ENCODE results near the gene AGAP1.

Gene AGAP1

DNA sequence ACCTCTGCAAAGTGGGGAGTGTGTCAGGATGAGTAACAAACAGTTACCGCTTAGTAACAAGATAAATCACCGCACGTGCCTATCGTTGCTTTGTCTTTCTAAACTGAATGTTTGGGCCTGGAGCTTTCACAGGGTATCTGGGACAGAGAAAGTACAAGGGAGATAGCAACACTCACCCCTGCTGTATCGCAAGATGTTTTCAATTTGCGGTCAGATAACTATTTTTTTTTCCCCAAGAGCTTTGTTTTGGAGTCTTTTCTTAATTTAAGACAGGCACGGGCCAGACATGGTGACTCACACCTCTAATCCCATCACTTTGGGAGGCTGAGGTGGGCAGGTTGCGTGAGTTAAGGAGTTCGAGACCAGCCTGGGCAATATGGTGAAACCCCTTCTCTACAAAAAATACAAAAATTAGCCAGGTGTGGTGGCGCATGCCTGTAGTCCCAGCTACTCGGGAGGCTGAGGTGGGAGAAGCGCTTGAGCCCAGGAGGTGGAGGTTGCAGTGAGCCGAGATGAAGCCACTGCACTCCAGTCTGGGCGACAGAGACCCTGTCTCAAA lies 527.7 kb downstream of the AGAP1 start:
- DNase-seq = no peak

DNA sequence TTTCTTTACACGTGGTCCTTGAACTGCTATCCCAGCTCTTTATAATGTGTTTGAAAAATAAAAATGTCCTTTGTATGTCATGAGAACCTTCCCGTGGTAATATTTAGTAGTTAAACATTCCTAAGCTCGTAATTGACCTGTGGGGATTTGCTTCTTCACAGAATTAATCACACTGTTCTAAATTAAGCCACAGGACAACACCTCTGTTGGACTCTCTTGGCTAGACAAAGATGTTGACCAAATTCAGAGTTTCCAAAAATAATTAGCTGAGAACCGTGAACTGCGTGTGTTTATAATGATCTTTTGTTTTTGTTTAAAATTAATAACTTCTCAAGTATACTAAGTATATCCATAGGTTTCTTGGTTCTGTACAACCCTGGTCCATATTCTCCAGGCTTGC lies 528.3 kb downstream of the AGAP1 start:
- no peak for DNase-seq

DNA sequence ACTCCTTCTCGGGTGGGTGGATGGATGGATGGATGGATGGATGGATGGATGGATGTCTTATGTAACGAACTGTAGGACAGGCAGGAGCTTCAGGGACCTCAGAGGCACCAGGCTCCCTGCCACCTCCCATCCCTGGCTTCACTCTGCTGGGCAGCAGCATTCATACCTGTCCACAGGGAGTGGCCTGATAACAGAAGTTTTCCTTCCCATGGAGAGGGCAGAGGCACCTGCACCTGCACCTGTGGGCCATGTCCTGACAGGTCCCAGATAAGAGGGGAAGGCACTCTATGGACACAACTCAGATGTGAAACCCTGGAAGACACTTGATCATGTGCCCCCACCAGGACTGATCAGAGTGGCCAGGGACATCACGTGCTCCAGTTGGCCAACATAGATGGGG lies 532.0 kb downstream of the AGAP1 start:
- no peak for DNase-seq

DNA sequence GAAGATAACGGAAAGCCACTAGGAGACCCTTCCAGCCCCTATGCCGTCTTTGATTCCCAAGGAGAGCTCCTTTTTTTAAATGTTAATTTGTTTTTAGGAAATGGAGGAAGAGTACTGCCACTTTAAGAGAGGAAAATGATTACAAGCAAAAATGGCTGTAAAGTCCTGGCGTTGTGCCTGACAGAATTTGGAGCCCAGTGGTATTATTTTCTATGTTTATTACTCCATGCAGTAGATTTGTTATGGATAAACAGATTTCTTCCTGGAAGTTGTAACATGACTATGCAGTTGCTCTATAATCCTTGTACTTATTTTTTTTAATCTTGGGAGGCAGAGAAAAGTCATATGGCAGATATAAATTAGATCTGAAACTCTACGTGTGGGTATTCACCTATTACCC lies 533.0 kb downstream of the AGAP1 start:
- DNase-seq = no peak

DNA sequence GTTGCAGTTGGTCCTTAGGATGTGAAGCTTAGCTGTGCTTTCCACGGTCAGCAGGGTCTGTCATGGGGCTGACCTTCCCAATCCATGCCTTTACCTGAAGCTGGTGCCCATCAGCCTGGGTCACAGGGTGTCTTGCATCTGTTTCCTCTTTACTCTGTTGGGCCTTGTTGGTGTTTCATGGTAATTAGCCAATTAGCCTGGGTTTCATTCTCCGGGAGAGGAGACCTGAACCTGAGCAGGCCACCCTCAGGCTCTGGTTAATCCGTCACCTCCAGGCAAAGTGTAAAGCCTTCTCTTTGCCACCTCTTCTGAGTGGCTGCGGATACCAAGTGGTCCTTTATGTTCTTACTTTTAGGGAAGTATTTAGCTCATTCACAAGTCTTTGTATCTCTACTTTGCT lies 534.2 kb downstream of the AGAP1 start:
- DNase-seq = no peak

DNA sequence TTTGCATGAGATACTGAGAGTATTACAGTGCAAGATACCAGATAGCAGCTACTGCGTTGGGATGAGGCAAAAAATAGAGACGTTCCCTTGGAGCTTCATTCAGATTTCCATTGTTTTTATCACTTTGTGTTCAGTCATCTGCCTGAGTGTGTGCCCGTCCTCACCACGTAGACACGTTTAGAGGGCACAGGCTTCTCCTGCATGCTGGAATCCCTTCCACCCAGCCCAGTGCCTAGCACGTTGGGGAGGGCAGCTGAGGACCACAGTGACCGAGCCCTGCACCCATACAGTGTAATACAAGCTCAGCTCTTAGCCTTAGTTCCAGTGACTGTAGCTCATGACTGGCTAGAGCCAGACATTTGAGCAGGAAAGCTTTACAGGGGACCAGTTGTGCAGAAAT lies 539.6 kb downstream of the AGAP1 start:
- DNase-seq = no peak

DNA sequence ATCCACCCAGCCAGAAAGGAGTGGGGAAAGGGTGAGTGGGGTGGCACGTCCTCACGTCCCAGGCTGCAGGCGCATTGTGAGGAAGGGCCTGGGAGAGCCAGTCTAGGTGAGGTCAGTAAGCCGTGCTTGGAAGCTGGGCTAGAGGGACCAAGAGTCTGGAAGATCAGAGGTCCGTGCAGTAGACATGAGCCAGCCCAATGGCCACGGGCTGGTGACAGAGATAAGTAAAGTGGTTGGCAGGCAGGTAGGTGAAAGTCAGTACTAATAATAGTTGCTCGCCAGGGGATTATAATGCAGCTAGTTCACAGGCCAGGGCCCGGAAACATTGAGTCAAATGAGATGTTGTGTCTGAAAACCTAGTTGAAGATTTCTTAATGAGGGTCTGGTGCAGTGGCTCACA lies 541.1 kb downstream of the AGAP1 start:
- DNase-seq = no peak

DNA sequence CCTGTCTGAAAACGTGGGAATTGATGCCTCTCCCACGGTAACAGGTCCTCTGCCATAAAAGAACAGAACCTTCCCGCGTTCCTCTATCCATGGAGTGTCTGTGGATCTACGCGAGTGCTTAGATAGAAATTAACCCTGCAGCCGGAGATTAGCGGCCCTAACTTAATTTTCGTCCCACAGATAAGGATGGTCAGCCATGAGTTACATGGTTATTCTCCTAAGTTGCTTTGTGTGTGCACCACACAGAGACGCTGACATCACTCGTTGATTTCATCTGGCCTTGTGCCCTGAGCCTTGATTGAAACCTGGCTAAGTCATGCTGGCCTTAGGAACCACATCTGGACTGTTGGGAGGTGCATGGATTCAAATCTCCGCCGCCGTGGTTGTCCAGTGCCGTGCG lies 542.2 kb downstream of the AGAP1 start:
- DNase-seq = no peak

DNA sequence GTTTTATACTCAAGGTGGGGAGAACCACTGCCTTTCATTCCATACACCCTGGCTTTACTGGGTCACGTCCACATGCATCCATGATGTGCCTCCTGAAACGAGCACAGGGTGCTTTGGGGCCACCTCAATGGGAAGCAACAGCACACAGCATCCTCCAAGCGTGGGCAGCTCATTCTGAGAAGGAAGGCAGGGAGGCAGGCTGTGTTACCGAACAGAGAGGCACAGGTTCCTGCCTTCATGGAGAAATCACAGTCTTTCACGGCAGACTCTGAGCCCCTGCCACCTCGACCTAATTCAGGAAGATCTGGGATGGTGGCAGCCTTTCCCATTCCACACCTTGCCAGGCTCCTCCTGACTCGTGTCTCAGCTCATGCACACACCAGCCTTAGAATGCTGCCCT lies 544.3 kb downstream of the AGAP1 start:
- no peak for DNase-seq

DNA sequence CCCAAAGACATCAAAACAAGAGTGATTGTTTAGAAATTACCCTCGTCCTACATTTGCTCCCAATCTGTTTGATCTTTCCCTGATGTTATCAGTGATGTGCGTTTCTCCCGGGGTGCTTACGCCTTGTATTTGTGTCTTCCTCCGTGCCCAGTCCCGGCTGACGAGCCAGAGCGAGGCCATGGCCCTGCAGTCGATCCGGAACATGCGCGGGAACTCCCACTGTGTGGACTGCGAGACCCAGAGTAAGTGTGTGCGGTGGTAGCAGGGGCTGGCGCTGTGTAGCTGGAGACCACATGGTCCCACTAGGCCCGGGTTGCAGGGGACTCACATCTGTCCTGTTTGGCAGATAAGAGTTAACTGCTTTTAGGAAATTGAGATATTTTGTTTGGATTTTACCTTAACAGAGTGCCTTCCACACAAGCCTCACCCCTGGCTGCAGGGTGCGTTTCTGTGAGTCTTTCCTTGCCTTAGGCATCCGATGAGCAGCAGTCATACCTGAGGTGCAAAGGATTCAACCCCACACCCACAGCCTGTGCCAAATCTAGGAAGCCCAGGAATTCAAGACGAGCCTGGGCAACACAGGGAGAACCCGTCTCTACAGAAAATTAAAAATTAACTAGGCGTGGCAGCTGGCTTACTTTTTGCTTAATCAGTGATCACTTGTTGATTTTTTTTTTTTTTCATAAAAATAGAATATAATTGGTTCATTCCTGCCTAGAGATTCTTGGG lies 546.9 kb downstream of the AGAP1 start:
- no peak for DNase-seq

DNA sequence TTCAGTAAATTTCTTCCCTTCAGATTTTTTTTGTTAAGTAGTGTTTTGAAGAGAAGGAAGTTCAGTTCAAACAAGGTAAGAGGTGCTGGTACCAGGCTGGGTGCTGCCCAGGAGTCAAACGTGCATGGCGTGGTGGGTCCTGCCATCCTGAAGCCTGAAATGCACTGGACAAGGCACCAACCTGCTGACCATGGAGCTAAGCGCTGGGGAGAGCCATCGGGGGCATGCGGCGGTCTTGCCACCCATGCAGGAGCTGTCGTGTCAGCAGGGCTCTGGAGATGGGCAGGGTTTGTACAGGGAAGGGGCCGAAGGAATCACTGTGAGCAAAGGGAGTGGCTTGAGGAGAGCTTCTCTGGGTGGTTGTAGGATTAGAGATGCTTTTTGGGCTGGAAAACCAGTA lies 547.8 kb downstream of the AGAP1 start:
- DNase-seq = no peak

DNA sequence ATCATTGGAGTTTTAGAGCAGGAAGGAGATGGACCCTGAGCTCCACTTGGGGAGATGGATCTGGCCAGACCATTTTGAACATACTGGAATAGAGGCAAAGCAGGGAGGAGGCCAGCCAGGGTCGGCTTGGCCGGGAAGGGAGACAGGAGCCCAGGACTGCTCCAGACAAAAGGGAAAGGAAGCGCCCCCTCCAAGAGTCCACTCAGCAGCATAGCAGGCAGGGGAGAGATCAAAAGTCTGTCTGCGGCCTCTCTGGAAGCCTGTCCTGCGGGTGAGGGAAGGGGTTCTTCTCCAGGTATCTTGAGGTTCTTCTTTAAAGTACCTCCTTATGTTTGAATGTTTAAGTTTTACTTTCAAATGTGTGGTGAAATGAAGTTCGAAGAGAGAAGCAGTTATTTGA lies 548.2 kb downstream of the AGAP1 start:
- DNase-seq = no peak

DNA sequence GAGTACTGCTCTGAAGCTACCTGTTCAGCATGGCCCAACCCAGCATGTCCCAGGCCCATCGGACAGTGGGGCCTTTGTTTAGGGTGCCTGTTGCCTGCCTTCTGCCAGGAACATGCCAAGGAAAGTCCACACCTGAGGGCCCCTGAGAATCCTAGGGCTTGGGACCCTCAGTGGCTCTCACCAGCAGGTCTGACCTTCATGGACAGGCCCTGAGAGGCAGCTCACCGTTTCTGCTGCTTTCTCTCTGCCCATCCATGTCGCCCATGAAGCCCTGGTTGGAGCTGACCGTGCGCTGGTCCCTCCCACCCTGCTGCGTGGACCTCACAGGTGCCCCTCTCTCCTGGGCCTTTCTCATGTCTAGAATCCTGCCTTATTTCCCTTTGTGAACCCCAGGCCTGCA lies 550.3 kb downstream of the AGAP1 start:
- DNase-seq = no peak

DNA sequence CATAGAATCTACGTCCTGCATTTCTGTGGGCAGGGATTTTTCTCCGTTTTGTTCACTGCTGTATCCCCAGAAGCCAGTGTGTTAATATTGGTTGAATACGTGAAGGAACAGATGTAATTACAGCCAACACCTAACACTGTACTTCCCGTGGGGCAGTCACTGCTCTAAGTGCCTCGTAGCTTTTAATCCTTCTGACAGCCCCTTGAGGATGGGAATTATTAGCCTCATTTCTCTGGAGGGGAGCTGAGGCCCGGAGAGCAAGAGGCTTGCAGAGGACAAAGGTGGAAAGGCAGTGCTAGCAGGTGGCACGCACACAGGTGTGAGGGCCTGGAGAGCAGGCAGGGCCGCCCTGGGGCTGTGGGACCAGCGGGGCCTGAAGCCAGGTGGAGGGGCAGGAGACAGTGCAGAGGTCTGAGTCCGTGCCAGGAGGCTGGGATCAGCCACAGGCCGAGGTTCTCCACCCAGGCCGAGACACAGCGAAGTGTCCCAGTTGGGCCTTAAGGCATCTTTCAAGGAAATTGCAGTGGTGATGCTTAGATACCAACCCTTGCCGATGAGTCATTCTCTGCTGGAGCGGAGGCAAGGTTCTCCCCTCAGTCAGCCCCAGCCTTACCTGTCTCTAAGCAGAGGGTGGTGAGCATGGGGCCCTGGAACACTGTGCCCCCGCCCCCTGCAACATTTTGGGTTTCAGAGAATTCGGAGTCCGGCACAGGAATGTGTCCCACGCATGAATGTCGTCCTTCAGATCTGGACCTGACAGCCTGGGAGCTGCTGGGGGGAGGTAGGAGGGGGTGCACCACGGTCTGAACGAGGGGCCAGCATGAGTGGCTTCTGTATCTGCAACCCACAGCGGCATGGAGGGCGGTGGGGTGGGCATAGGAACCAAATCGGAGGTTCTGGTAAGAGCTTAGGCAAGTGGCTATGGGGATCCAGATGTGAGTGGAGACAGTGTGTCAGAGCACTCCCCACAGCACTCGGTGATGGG lies 551.7 kb downstream of the AGAP1 start:
- DNase-seq = no peak

DNA sequence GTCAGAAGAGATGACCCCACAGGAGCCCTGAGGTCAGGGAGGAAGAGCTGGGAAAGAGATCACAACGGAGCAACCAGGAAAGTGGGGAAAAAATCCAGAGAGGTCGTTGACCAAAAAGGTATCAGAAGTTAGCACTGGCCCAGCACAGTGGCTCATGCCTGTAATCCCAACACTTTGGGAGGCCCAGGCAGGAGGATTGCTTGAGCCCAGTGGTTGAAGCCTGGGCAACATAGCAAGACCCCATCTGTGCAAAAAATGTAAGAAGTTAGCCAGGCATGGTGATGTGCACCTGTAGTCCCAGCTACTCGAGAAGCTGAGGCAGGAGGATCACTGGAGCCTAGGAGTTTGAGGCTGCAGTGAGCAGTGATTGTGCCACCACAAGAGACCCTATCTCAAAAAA lies 552.9 kb downstream of the AGAP1 start:
- no peak for DNase-seq

DNA sequence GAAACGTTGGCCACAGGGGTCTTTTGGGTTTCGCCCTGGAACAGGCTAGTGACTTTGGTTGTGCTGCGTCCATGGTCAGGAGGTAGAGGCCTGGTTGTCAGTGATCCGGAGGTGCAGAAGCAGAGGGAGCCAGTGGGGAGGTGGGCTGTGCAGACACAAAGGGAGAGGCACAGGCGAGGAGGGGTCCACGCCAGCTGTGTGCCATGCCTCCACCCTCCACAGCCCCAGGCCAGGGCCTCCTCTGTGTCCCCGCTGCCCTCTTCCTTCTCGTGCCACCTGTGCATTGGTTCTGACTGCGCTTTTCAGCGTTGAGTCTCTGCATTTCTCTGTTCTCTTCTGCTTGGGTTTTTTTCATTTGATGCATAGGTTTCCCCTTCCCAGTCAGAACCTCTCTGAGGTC lies 553.3 kb downstream of the AGAP1 start:
- no peak for DNase-seq

DNA sequence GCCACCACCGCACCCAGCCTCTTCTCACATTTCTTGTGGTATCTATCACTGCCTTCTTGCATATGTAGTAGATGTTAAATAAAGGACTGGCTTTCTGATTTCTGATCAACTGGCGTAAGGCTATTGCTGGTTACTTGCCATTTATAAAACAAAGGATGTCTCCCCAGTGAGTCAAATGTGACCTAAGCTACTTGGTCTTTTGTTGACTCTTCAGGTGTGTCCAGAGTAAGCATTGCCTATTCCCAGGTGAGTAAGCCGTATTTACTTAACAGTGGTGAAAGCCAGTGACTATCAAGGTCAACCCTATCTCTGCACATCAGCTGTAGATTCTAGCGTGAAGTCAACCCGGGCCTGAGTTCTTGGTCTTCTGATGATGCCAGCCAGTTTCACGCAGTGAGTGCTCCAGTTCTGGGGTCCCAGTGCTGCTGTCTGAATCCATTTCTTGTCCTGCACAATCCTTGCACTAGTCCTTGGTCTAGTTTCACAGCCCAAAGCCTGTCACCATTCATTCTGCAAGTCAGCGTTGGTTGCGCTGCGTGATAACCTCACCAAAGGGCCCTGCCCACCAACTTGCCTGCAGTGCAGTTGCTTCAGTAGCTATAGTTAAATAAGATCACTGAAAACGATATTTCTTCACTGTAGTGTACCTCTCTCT lies 554.2 kb downstream of the AGAP1 start:
- DNase-seq = no peak

DNA sequence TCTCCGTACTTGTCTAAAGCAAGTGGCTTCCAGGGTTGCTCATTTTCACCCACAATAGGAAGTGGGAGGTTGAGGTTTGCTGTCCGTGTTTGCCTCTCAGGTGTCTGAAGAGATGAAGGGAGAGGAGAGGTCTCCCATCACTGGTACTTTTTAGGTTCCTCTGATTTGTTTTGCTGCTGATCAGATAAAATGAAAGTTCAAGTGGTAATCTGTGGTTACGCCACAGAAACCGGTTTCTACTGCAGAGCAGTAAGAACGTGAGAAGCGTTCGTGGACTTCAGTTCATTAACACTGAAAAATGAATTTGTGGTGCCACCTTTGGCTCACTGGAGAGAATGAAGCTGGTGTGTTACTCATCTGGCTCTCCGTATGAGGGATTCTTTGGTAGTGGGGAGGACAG lies 556.1 kb downstream of the AGAP1 start:
- DNase-seq = no peak

DNA sequence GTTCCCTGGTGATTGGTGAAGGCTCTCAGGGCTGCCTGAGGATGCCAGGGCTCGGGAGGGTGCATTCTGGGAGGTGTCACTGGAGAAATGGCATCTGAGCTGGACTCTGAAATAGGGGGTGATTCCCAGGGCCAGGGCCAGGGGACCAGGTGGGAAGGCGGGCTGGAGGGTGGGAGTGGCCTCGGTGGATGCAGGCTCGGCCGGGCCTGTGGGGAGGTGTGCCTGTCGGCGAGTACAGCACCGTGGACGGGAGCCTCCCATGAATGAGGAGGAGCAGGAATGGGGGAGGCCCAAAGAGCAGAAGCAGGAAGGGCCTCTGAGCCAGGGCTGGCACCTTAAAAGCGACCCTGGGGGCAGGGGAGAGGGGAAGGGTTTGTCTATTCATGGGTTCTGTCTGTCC lies 557.5 kb downstream of the AGAP1 start:
- no peak for DNase-seq

DNA sequence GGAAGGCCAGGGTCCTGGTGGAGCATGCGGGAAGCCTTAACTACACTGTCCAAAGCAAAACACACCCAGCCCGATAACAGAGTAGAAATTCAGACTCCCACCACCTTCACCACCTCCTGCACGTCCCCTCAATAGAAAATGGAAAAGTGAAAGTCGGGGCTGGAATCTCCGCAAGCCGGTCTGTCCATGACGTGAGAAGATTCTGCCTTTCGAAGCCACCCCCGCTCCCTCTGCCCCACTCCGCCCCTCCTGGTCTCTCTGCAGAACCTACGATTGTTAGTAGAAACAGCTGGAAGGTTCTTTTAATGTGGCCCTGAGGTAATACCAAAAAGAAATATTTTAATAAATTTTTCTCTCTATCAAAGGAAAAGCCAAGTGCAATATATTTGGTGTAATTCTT lies 558.0 kb downstream of the AGAP1 start:
- DNase-seq = no peak

DNA sequence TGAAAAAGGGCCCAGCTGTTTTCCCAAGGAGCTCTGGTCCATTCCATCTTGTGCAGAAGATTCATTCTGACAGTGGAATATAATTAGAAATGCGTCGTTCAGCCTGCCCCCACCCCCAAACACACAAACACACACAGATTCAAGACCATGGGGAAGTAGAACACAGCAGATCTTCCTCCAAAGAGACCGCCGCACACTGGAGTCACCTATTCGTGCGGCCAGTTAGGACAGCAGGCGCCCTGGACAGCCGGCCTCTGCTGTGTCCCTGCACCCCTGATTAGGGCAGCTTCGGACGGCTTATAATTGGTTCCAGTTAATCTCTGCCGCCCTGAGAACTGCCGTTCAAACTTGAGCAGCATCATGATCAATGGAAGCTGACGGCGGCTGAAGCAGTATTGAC lies 558.4 kb downstream of the AGAP1 start:
- DNase-seq = no peak

DNA sequence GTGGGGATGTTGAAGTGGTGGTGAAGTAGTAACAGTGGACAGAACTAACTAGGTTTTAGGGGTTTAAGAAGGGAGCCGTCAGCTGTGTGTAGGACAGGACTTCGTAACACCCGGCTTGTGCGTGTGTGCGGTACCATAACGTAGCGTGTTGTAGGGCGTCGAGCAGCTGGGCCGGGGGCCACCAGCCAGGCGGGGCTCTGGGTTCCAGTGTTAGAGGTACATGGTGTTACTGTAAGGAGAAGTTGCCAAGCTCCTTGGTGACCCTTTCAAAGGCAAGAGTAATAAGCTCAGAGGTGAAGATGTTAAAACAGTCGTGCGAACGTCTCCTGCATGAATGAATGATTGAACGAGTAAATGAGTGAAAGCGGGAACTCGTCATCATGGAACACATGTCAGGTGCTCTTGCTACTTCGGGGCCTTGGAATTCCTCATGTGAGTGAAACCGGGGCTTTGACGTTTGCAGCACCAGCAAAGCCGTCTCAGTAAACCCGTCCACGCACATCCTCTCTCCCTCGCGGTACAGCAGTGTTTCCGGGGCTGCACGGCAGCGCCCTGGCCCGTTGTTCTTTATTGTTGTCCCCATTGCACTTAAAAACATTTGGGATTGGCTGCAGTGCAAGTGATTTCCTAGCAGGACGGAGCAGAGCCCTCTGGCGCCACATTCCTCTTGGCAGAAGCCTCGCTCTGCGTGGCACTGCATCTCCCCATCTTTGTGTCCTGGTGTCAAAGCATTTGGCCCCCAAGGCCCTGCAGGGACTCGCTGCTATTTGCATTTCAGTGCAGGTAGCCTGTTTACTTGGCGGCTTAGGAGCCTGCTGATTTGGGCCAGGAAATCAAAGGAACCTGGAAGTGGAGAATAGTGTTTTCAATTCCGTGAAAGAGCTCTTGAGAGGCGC lies 559.3 kb downstream of the AGAP1 start:
- no peak for DNase-seq
